GM12864 (cell line): ENCODE measurements around the gene IGFBP7.
A peak's percentile ranks its signal among the peaks of the same experiment; 100 is the strongest.

ENCODE experiments used
- DNase-seq: peaks from one replicate; pipeline ENCODE4 v3.0.0-alpha.2; 2011; ENCODE audit warnings: low read depth
- H3K4me3 ChIP-seq: 2 replicates; pipeline ENCODE4 v1.5.1; 2011; ENCODE audit warnings: mild to moderate bottlenecking, low read depth, low read length, control low read depth
- TF ChIP-seq, protein P1 (sequence below): IDR thresholded peaks from 2 replicates; pipeline ENCODE4 v1.5.1; 2011; ENCODE audit warnings: low read depth, mild to moderate bottlenecking, moderate library complexity, low read length, control low read depth, inconsistent platforms; ENCODE audit errors: missing control alignments

Gene IGFBP7

GRCh38 chr4:57093845-57094831 lies 16.0 kb downstream of the IGFBP7 start:
- DNase-seq: no peak
- TF ChIP-seq, protein P1, sequence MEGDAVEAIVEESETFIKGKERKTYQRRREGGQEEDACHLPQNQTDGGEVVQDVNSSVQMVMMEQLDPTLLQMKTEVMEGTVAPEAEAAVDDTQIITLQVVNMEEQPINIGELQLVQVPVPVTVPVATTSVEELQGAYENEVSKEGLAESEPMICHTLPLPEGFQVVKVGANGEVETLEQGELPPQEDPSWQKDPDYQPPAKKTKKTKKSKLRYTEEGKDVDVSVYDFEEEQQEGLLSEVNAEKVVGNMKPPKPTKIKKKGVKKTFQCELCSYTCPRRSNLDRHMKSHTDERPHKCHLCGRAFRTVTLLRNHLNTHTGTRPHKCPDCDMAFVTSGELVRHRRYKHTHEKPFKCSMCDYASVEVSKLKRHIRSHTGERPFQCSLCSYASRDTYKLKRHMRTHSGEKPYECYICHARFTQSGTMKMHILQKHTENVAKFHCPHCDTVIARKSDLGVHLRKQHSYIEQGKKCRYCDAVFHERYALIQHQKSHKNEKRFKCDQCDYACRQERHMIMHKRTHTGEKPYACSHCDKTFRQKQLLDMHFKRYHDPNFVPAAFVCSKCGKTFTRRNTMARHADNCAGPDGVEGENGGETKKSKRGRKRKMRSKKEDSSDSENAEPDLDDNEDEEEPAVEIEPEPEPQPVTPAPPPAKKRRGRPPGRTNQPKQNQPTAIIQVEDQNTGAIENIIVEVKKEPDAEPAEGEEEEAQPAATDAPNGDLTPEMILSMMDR: no peak
- H3K4me3 ChIP-seq: no peak overlapping the region

GRCh38 chr4:57091657-57092162 lies 18.5 kb downstream of the IGFBP7 start:
- TF ChIP-seq, protein P1: no peak
- peak; percentile 10 for DNase-seq
- H3K4me3 ChIP-seq: no peak overlapping the region

DNA sequence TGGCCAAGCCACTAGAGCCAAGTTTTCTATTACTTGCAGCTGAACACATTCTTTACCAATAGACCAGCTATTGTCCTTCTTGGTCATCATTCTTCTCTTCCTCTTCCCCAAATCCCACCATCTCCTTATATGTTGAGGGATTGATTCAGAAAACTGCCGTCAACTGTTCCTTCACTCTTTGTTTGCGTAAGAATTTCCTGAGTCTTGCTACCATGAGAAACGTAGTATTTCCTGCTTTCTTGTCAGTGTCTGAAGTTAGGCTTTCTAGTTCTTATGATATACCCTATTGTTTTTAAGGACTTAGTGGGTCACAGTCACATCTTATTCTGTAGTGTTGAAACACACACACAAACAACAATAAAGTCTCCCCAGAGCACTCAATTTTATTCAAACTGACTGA lies 20.1 kb downstream of the IGFBP7 start:
- DNase-seq: no peak
- H3K4me3 ChIP-seq: no peak overlapping the region
- TF ChIP-seq, protein P1: no peak

DNA sequence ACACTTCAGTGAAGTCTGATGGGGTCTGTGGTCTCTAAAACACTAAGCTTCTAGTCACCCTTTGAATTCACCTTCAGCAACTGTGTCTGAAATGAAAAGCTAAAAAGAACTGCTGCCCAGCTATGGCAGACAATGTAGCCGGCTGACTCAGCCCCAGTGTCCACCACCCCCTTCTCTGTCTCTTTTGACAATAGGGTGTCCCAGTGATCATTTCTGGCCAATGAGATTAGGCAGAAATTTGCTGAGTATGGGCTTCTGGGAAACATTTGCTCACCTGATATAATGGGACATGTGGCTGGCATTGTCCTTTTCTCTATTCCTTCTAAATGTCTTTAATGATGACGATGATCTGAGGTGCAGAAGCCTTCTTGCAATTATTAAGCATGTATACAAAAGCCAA lies 20.6 kb downstream of the IGFBP7 start:
- TF ChIP-seq, protein P1: no peak
- no peak overlapping the region for H3K4me3 ChIP-seq
- no peak for DNase-seq

DNA sequence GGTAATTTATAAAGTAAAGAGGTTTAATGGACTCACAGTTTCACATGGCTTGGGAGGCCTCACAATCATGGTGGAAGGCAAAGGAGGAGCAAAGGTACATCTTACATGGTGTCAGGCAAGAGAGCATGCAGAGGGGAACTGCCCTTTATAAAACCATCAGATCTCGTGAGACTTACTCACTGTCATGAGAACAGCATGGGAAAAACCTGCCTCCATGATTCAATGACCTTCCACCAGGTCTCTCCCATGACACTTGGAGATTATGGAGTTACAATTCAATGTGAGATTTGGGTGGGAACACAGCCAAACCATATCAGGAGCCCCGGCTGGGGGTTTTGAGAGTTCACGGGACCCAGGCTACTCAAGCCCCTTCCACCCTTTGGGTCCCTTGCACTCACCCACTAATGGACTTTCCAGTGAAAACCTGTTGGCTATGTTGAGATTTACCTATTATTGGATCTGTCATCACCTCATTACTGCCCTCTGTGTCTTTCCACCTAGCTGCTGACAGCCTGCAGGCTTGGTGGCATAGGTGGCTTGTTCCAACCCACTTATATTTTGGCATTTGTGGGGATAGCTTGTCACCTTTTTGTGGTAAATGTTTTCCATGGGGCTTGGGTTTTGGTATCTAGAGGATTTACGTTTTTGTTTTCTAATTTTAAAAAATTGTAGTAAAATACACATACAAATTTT lies 24.0 kb downstream of the IGFBP7 start:
- DNase-seq: no peak
- TF ChIP-seq, protein P1: no peak
- H3K4me3 ChIP-seq: no peak overlapping the region

DNA sequence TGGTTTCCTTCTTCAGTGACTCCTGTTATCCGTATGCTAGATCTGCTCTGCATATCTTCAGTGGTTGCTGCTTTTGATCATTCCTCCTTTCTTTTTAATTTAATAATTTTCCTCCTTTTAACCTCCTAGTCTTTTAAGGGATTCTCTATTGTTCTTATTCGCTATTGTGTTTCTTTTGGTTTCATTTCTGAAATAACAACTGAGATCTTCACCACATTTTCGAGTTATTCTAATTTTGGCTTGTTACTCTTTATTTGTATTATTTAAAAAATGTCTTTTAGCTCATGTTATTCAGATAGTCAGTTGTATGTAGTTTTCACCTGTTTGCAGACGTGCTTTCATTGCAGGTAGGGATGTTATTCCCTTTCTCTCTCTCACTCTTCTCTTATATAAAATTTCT lies 24.9 kb downstream of the IGFBP7 start:
- no peak overlapping the region for H3K4me3 ChIP-seq
- TF ChIP-seq, protein P1: no peak
- DNase-seq: no peak
